ENCODE results near the gene ZBTB8OS.
"Not testable (repeated sequence)": the region's sequence is repeated elsewhere in the genome, so short reads cannot be mapped to it uniquely, and the experiment has no call there.

Gene ZBTB8OS

GRCh38 chr1:32647308-32648134, 2.8 kb downstream of the ZBTB8OS start:
- H3K4me1 ChIP-seq (ENCODE audit: control insufficient read depth, low read length), result peaks cover 40% of the 10 kb centered on the region
- peaks cover 6% of the 10 kb centered on the region; the same call in 1 of the 2 replicates for H4K20me1 ChIP-seq (ENCODE audit: control insufficient read depth, insufficient read depth, low read depth, low read length)
- no peaks in the 10 kb centered on the region for H3K9me3 ChIP-seq (ENCODE audit: control insufficient read depth, insufficient read depth, low read length)
- H3F3A ChIP-seq (ENCODE audit: control insufficient read depth, insufficient read depth), result peaks cover 14% of the 10 kb centered on the region
- peak overlapping the region; percentile 86 for H3K4me2 ChIP-seq (ENCODE audit: low read length)
- no peaks in the 10 kb centered on the region for H3K9me2 ChIP-seq (replicated peaks; ENCODE audit: control insufficient read depth, low read length)
- peak overlapping the region; percentile 83 for H3K4me3 ChIP-seq (ENCODE audit: low read length)
- H3K27ac ChIP-seq (ENCODE audit: low read depth, low read length), result peak overlapping the region; percentile 91
- peaks cover 92% of the 10 kb centered on the region for H3K79me2 ChIP-seq (ENCODE audit: control insufficient read depth, low read length)
- no peaks in the 10 kb centered on the region for H3K27me3 ChIP-seq (ENCODE audit: control insufficient read depth, low read length)
- TF ChIP-seq CTCF (IDR thresholded peaks at IDR 0.05; ENCODE audit: low read depth, low read length, poor library complexity, severe bottlenecking), result no peak
- TF ChIP-seq EZH2phosphoT487 (IDR thresholded peaks at IDR 0.05; ENCODE audit: borderline replicate concordance, low read length), result no peak
- peaks cover 52% of the 10 kb centered on the region for H3K36me3 ChIP-seq (ENCODE audit: control insufficient read depth, low read length)

GRCh38 chr1:32644426-32644825, 5.9 kb downstream of the ZBTB8OS start:
- Histone ChIP-seq H4K20me1 (ENCODE audit: control insufficient read depth, insufficient read depth, low read depth, low read length) (peaks cover 6% of the 10 kb centered on the region; the same call in 1 of the 2 replicates), H3K9me2 (replicated peaks; ENCODE audit: control insufficient read depth, low read length) (no peaks in the 10 kb centered on the region), H3K4me2 (ENCODE audit: low read length) (no peak overlapping the region), H3K27me3 (ENCODE audit: control insufficient read depth, low read length) (no peaks in the 10 kb centered on the region), H3K4me1 (ENCODE audit: control insufficient read depth, low read length) (peaks cover 33% of the 10 kb centered on the region), H3K79me2 (ENCODE audit: control insufficient read depth, low read length) (peaks cover 100% of the 10 kb centered on the region), H3K9me3 (ENCODE audit: control insufficient read depth, insufficient read depth, low read length) (no peaks in the 10 kb centered on the region), H3K4me3 (ENCODE audit: low read length) (no peak overlapping the region), H3K36me3 (ENCODE audit: control insufficient read depth, low read length) (peaks cover 37% of the 10 kb centered on the region), H3F3A (ENCODE audit: control insufficient read depth, insufficient read depth) (peaks cover 6% of the 10 kb centered on the region; the same call in 1 of the 2 replicates), H3K27ac (ENCODE audit: low read depth, low read length) (no peak overlapping the region)
- no peak for TF ChIP-seq CTCF (IDR thresholded peaks at IDR 0.05; ENCODE audit: low read depth, low read length, poor library complexity, severe bottlenecking)
- TF ChIP-seq EZH2phosphoT487 (IDR thresholded peaks at IDR 0.05; ENCODE audit: borderline replicate concordance, low read length), result no peak

GRCh38 chr1:32642292-32642827, 8.0 kb downstream of the ZBTB8OS start:
- H3K27ac ChIP-seq (ENCODE audit: low read depth, low read length); H3K4me3 ChIP-seq (ENCODE audit: low read length); H3K27me3 ChIP-seq (ENCODE audit: control insufficient read depth, low read length); H4K20me1 ChIP-seq (ENCODE audit: control insufficient read depth, insufficient read depth, low read depth, low read length); H3K9me2 ChIP-seq (replicated peaks; ENCODE audit: control insufficient read depth, low read length); H3F3A ChIP-seq (ENCODE audit: control insufficient read depth, insufficient read depth); H3K4me2 ChIP-seq (ENCODE audit: low read length); H3K9me3 ChIP-seq (ENCODE audit: control insufficient read depth, insufficient read depth, low read length): not testable (repeated sequence)
- peaks cover 17% of the 10 kb centered on the region for H3K4me1 ChIP-seq (ENCODE audit: control insufficient read depth, low read length)
- peaks cover 34% of the 10 kb centered on the region for H3K36me3 ChIP-seq (ENCODE audit: control insufficient read depth, low read length)
- H3K79me2 ChIP-seq (ENCODE audit: control insufficient read depth, low read length), result peaks cover 100% of the 10 kb centered on the region

GRCh38 chr1:32639489-32640075, 10.8 kb downstream of the ZBTB8OS start:
- Histone ChIP-seq H3K27me3 (ENCODE audit: control insufficient read depth, low read length) (no peaks in the 10 kb centered on the region), H3K4me1 (ENCODE audit: control insufficient read depth, low read length) (no peaks in the 10 kb centered on the region), H3K9me2 (replicated peaks; ENCODE audit: control insufficient read depth, low read length) (no peaks in the 10 kb centered on the region), H3K9me3 (ENCODE audit: control insufficient read depth, insufficient read depth, low read length) (no peaks in the 10 kb centered on the region), H3K4me3 (ENCODE audit: low read length) (no peak overlapping the region), H3K79me2 (ENCODE audit: control insufficient read depth, low read length) (peaks cover 100% of the 10 kb centered on the region), H3F3A (ENCODE audit: control insufficient read depth, insufficient read depth) (no peaks in the 10 kb centered on the region), H3K4me2 (ENCODE audit: low read length) (no peak overlapping the region), H3K27ac (ENCODE audit: low read depth, low read length) (no peak overlapping the region), H3K36me3 (ENCODE audit: control insufficient read depth, low read length) (peaks cover 27% of the 10 kb centered on the region), H4K20me1 (ENCODE audit: control insufficient read depth, insufficient read depth, low read depth, low read length) (0 out of 2 replicates have a peak, but pooled peaks cover 4% of the 10 kb centered on the region)
- no peak for TF ChIP-seq CTCF (IDR thresholded peaks at IDR 0.05; ENCODE audit: low read depth, low read length, poor library complexity, severe bottlenecking)
- TF ChIP-seq EZH2phosphoT487 (IDR thresholded peaks at IDR 0.05; ENCODE audit: borderline replicate concordance, low read length), result no peak

Data from DOHH2 (cell line).